ENCODE measurements around the gene ZNF638. TPM values are rescaled to one million over a fixed set of nuclear protein-coding genes. Genes with fewer than 3 reads are reported as not detected.

Gene ZNF638
- total and polyA plus RNA-seq, 4 donors = 23.8 to 184 (median 127) TPM

GRCh38 chr2:71482055-71482454 is 150.5 kb downstream of the ZNF638 start:
- no peaks in the 10 kb centered on the region for H3K36me3 ChIP-seq (ENCODE audit: control insufficient read depth in 1 of 2, insufficient read depth in 2 of 2, low read length in 1 of 2)
- no peak overlapping the region for H3K27ac ChIP-seq (ENCODE audit: low read depth in 1 of 2, low read length in 2 of 2)
- no peaks in the 10 kb centered on the region for H3K9me3 ChIP-seq (ENCODE audit: control insufficient read depth, low read length)
- ATAC-seq (ENCODE audit: low FRiP score) (no peak), DNase-seq (no peak)
- intact Hi-C loops (cut with DNase I) = no loop called here
- 77 to 86% methylated on average over 4 of the region's 4 CpGs for WGBS, 2 donors
- H3K4me3 ChIP-seq (ENCODE audit: low read length in 2 of 2) = no peak overlapping the region
- H3K27me3 ChIP-seq (ENCODE audit: control insufficient read depth in 1 of 2, insufficient read depth in 2 of 2, low read length in 1 of 2) = no peaks in the 10 kb centered on the region
- no peaks in the 10 kb centered on the region for H3K4me1 ChIP-seq (ENCODE audit: control insufficient read depth in 1 of 2, insufficient read depth in 2 of 2, low read length in 2 of 2)

DNA sequence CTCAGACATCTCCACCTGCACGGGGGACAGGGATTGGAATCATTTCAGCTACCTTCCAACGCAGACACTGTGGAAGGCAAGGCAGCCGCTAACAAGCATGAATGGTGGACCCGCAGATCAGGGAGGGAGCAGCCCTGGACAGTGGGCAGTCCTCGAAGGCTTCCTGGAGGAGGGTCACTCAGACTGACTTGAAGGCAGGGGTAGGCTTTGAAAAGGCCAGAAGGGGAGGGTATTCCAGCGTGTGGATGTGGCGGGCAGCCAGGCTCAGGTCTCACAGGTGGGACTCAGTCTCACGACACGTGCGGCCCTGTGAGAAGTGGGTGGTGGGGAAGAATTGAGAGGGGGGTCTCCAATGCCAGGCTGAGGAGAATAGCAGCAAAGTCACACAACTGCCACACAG is 151.7 kb downstream of the ZNF638 start:
- H3K36me3 ChIP-seq (ENCODE audit: control insufficient read depth in 1 of 2, insufficient read depth in 2 of 2, low read length in 1 of 2) = no peaks in the 10 kb centered on the region
- DNase-seq = no peak
- H3K4me3 ChIP-seq (ENCODE audit: low read length in 2 of 2) = no peak overlapping the region
- no peaks in the 10 kb centered on the region for H3K9me3 ChIP-seq (ENCODE audit: control insufficient read depth, low read length)
- H3K27me3 ChIP-seq (ENCODE audit: control insufficient read depth in 1 of 2, insufficient read depth in 2 of 2, low read length in 1 of 2) = no peaks in the 10 kb centered on the region
- H3K4me1 ChIP-seq (ENCODE audit: control insufficient read depth in 1 of 2, insufficient read depth in 2 of 2, low read length in 2 of 2) = no peaks in the 10 kb centered on the region
- intact Hi-C loops (cut with DNase I) = no loop called here
- no peak overlapping the region for H3K27ac ChIP-seq (ENCODE audit: low read depth in 1 of 2, low read length in 2 of 2)
- WGBS, 2 donors = 86 to 93% methylated on average over 10 of the region's 10 CpGs
- ATAC-seq (ENCODE audit: low FRiP score) = no peak

DNA sequence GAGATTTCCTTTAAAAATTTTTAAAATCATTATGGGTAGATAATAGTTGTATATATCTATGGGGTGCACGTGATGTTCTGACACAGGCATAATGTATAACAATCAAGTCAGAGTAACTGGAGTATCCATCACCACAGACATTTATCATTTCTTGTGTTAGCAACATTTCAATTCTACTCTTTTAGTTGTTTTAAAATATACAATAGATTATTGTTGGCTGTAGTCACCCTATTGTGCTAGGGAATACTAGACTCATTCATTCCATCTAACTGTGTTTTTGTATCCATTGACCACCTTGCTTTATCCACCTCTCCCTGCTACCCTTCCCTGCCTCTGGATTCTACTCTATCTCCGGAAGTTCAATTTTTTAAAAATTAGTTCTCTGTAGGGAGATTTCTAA is 152.8 kb downstream of the ZNF638 start:
- Histone ChIP-seq H3K27me3 (ENCODE audit: control insufficient read depth in 1 of 2, insufficient read depth in 2 of 2, low read length in 1 of 2) (no peaks in the 10 kb centered on the region), H3K9me3 (ENCODE audit: control insufficient read depth, low read length) (no peaks in the 10 kb centered on the region), H3K27ac (ENCODE audit: low read depth in 1 of 2, low read length in 2 of 2) (no peak overlapping the region), H3K36me3 (ENCODE audit: control insufficient read depth in 1 of 2, insufficient read depth in 2 of 2, low read length in 1 of 2) (no peaks in the 10 kb centered on the region), H3K4me3 (ENCODE audit: low read length in 2 of 2) (no peak overlapping the region), H3K4me1 (ENCODE audit: control insufficient read depth in 1 of 2, insufficient read depth in 2 of 2, low read length in 2 of 2) (no peaks in the 10 kb centered on the region)
- WGBS, 2 donors = 93 to 94% methylated on average over 2 of the region's 2 CpGs
- DNase-seq = no peak
- intact Hi-C loops (cut with DNase I) = no loop called here
- no peak for ATAC-seq (ENCODE audit: low FRiP score)

Other genes with a start within 250 kb of the ZNF638 start
- 10 to 100 TPM; 16.4 to 25.6 TPM for gene MCEE, start 201.6 kb upstream of the ZNF638 start, total RNA-seq
- 10 to 100 TPM; 30.3 to 32.1 TPM for gene MCEE, start 201.6 kb upstream of the ZNF638 start, polyA plus RNA-seq
- gene MPHOSPH10, start 201.1 kb upstream of the ZNF638 start, total RNA-seq = 10 to 100 TPM; 28.9 to 29.7 TPM
- gene MPHOSPH10, start 201.1 kb upstream of the ZNF638 start, polyA plus RNA-seq = 10 to 100 TPM; 19.8 to 22.4 TPM
- gene PAIP2B, start 104.7 kb upstream of the ZNF638 start, total RNA-seq = 1 to 10 TPM; 4.9 to 5.4 TPM
- 1 to 10 TPM; 1.3 to 4.1 TPM for gene PAIP2B, start 104.7 kb upstream of the ZNF638 start, polyA plus RNA-seq
- 10 to 100 TPM; 21.3 to 28.8 TPM for gene DYSF, start 121.8 kb downstream of the ZNF638 start, total RNA-seq
- 10 to 100 TPM in 1 of 2 donors, 1 to 10 TPM in 1; 3.1 to 13.8 TPM for gene DYSF, start 121.8 kb downstream of the ZNF638 start, polyA plus RNA-seq

All from aorta (tissue), 5 donors.